Adipocyte (in vitro differentiated cells): ENCODE measurements around the gene OR1I1.
"Not testable (repeated sequence)": the region's sequence is repeated elsewhere in the genome, so short reads cannot be mapped to it uniquely, and the experiment has no call there.

Experiments used
- DNase-seq: peaks from one replicate; pipeline ENCODE4 v3.0.0-alpha.2; 2015; ENCODE audit warnings: low read depth
- H3K27me3 ChIP-seq: replicated peaks from 2 replicates; pipeline ENCODE4 v1.7.0; 2013; ENCODE audit warnings: mild to moderate bottlenecking, low read length, moderate library complexity; ENCODE audit not compliant: control insufficient read depth, insufficient read depth
- H3K36me3 ChIP-seq: 2 replicates; pipeline ENCODE4 v1.7.0; 2013; ENCODE audit warnings: low read length, mild to moderate bottlenecking, moderate library complexity; ENCODE audit not compliant: control insufficient read depth, insufficient read depth, severe bottlenecking
- H3K4me1 ChIP-seq: 2 replicates; pipeline ENCODE4 v1.7.0; 2013; ENCODE audit warnings: mild to moderate bottlenecking, low read length, moderate library complexity; ENCODE audit not compliant: control insufficient read depth, insufficient read depth
- H3K4me3 ChIP-seq: 2 replicates; pipeline ENCODE4 v1.7.0; 2013; ENCODE audit warnings: mild to moderate bottlenecking, low read length, moderate library complexity
- H3K9ac ChIP-seq: 2 replicates; pipeline ENCODE4 v1.7.0; 2013; ENCODE audit warnings: mild to moderate bottlenecking, low read length, moderate library complexity
- H3K9me3 ChIP-seq: 2 replicates; pipeline ENCODE4 v1.7.0; 2013; ENCODE audit warnings: mild to moderate bottlenecking, low read length, moderate library complexity; ENCODE audit not compliant: control insufficient read depth

Gene OR1I1

GRCh38 chr19:15070386-15070785 is 11.6 kb upstream of the OR1I1 start:
- peaks cover 14% of the 10 kb centered on the region for H3K27me3 ChIP-seq
- DNase-seq, H3K36me3 ChIP-seq, H3K4me1 ChIP-seq, H3K9ac ChIP-seq, H3K9me3 ChIP-seq, H3K4me3 ChIP-seq: not testable (repeated sequence)

- DNase-seq: no peak
- H3K27me3 ChIP-seq: peaks cover 3% of the 10 kb centered on the region
- H3K36me3 ChIP-seq: no peaks in the 10 kb centered on the region
- H3K9ac ChIP-seq: no peak overlapping the region
- no peaks in the 10 kb centered on the region for H3K4me1 ChIP-seq
- no peak overlapping the region for H3K4me3 ChIP-seq
- no peaks in the 10 kb centered on the region for H3K9me3 ChIP-seq
These were observed 8.9 kb upstream of the OR1I1 start for GRCh38 chr19:15072930-15073647.

GRCh38 chr19:15074371-15074770 is 7.6 kb upstream of the OR1I1 start:
- Histone ChIP-seq H3K36me3 (no peaks in the 10 kb centered on the region), H3K27me3 (no peaks in the 10 kb centered on the region), H3K4me1 (no peaks in the 10 kb centered on the region), H3K4me3 (no peak overlapping the region), H3K9me3 (no peaks in the 10 kb centered on the region), H3K9ac (no peak overlapping the region)
- no peak for DNase-seq

GRCh38 chr19:15075806-15076205 is 6.2 kb upstream of the OR1I1 start:
- H3K4me1 ChIP-seq: no peaks in the 10 kb centered on the region
- no peak overlapping the region for H3K4me3 ChIP-seq
- H3K9ac ChIP-seq: no peak overlapping the region
- DNase-seq: no peak
- no peaks in the 10 kb centered on the region for H3K9me3 ChIP-seq
- H3K36me3 ChIP-seq: no peaks in the 10 kb centered on the region
- no peaks in the 10 kb centered on the region for H3K27me3 ChIP-seq

- H3K36me3 ChIP-seq, H3K9me3 ChIP-seq, H3K9ac ChIP-seq, H3K4me1 ChIP-seq, H3K4me3 ChIP-seq: not testable (repeated sequence)
- peaks cover 18% of the 10 kb centered on the region for H3K27me3 ChIP-seq
- peak; percentile 3 for DNase-seq
These were observed 2.0 kb upstream of the OR1I1 start for GRCh38 chr19:15080002-15080401.

- H3K9me3 ChIP-seq: no peaks in the 10 kb centered on the region
- no peak overlapping the region for H3K9ac ChIP-seq
- no peak overlapping the region for H3K4me3 ChIP-seq
- H3K36me3 ChIP-seq: no peaks in the 10 kb centered on the region
- peaks cover 2% of the 10 kb centered on the region for H3K4me1 ChIP-seq
- peaks cover 36% of the 10 kb centered on the region for H3K27me3 ChIP-seq
- DNase-seq: no peak
These were observed 5.2 kb downstream of the OR1I1 start for GRCh38 chr19:15087182-15087581.

GRCh38 chr19:15091918-15092753 is 10.1 kb downstream of the OR1I1 start:
- peaks cover 8% of the 10 kb centered on the region for H3K4me1 ChIP-seq
- no peaks in the 10 kb centered on the region for H3K9me3 ChIP-seq
- no peak overlapping the region for H3K9ac ChIP-seq
- H3K36me3 ChIP-seq: no peaks in the 10 kb centered on the region
- H3K27me3 ChIP-seq: peaks cover 21% of the 10 kb centered on the region
- no peak overlapping the region for H3K4me3 ChIP-seq
- DNase-seq: peak; percentile 88

- DNase-seq: no peak
- no peaks in the 10 kb centered on the region for H3K9me3 ChIP-seq
- H3K27me3 ChIP-seq: peaks cover 12% of the 10 kb centered on the region
- no peaks in the 10 kb centered on the region for H3K36me3 ChIP-seq
- peaks cover 8% of the 10 kb centered on the region for H3K4me1 ChIP-seq
- H3K9ac ChIP-seq: no peak overlapping the region
- no peak overlapping the region for H3K4me3 ChIP-seq
These were observed 11.0 kb downstream of the OR1I1 start for GRCh38 chr19:15093001-15093400.

GRCh38 chr19:15096223-15096622 is 14.2 kb downstream of the OR1I1 start:
- Histone ChIP-seq H3K9me3 (no peaks in the 10 kb centered on the region), H3K9ac (no peak overlapping the region), H3K27me3 (peaks cover 11% of the 10 kb centered on the region), H3K4me1 (peaks cover 8% of the 10 kb centered on the region), H3K4me3 (no peak overlapping the region), H3K36me3 (no peaks in the 10 kb centered on the region)
- no peak for DNase-seq

- H3K9ac ChIP-seq, H3K9me3 ChIP-seq, DNase-seq, H3K4me1 ChIP-seq, H3K4me3 ChIP-seq, H3K36me3 ChIP-seq: not testable (repeated sequence)
- peaks cover 11% of the 10 kb centered on the region for H3K27me3 ChIP-seq
These were observed 16.0 kb downstream of the OR1I1 start for GRCh38 chr19:15097980-15098379.

- peaks cover 2% of the 10 kb centered on the region for H3K9me3 ChIP-seq
- H3K9ac ChIP-seq: no peak overlapping the region
- no peak for DNase-seq
- no peaks in the 10 kb centered on the region for H3K36me3 ChIP-seq
- H3K27me3 ChIP-seq: peaks cover 10% of the 10 kb centered on the region
- H3K4me1 ChIP-seq: peaks cover 5% of the 10 kb centered on the region
- H3K4me3 ChIP-seq: no peak overlapping the region
These were observed 16.4 kb downstream of the OR1I1 start for GRCh38 chr19:15098460-15098859.
